CD4-positive, CD25-positive, alpha-beta regulatory T cell (primary cell): ENCODE measurements around the gene ASXL3. TPM values are rescaled to one million over a fixed set of nuclear protein-coding genes. Genes with fewer than 3 reads are reported as not detected.

ENCODE experiments used
- ATAC-seq, 2 donors: fragments of 150-1000 bp; cut with Tn5 transposase; one replicate each; pipeline ENCODE4 v1.10.0; 2021; ENCODE audit warnings: low read depth in 2 of 2, moderate number of reproducible peaks in 2 of 2, moderate library complexity in 1 of 2
- DNase-seq, 3 donors: peaks; one replicate each; pipeline versions ENCODE4 v3.0.0 to v3.0.0-alpha.2; 2012 to 2022; ENCODE audit warnings: mixed read lengths in 1 of 3
- H3K27ac ChIP-seq: one replicate; pipeline ENCODE4 v1.7.0; 2013; ENCODE audit warnings: mild to moderate bottlenecking, low read length; ENCODE audit not compliant: insufficient read depth, poor library complexity, severe bottlenecking
- H3K27me3 ChIP-seq: one replicate; pipeline ENCODE4 v1.7.0; 2013; ENCODE audit warnings: low read length; ENCODE audit not compliant: control insufficient read depth, insufficient read depth
- H3K36me3 ChIP-seq: one replicate; pipeline ENCODE4 v1.7.0; 2013; ENCODE audit warnings: mild to moderate bottlenecking, low read length, moderate library complexity; ENCODE audit not compliant: control insufficient read depth, insufficient read depth
- H3K4me1 ChIP-seq: 2 replicates; pipeline ENCODE4 v1.7.0; 2013; ENCODE audit warnings: mild to moderate bottlenecking, low read length; ENCODE audit not compliant: insufficient read depth, control insufficient read depth, poor library complexity, severe bottlenecking
- H3K4me3 ChIP-seq: one replicate; pipeline ENCODE4 v1.7.0; 2013; ENCODE audit warnings: low read depth, mild to moderate bottlenecking, low read length, moderate library complexity
- H3K9me3 ChIP-seq, 2 experiments: 1 replicate in 1 of 2; 2 replicates in 1 of 2; pipeline ENCODE4 v1.7.0; 2013; ENCODE audit warnings: low read length in 2 of 2, mild to moderate bottlenecking in 1 of 2, moderate library complexity in 1 of 2; ENCODE audit not compliant: control insufficient read depth in 2 of 2
- H3K27ac Mint-ChIP-seq, 3 donors: one replicate each; pipeline ENCODE4 v1.8.0; 2020 to 2022; ENCODE audit warnings: mild to moderate bottlenecking in 3 of 3, mixed read lengths in 3 of 3, moderate library complexity in 2 of 3
- H3K27me3 Mint-ChIP-seq: one replicate; pipeline ENCODE4 v1.8.0; 2022; ENCODE audit warnings: mild to moderate bottlenecking, mixed read lengths
- H3K36me3 Mint-ChIP-seq: one replicate; pipeline ENCODE4 v1.8.0; 2020; ENCODE audit warnings: mixed read lengths
- H3K4me1 Mint-ChIP-seq, 4 donors: one replicate each; pipeline ENCODE4 v1.8.0; 2020 to 2022; ENCODE audit warnings: mixed read lengths in 4 of 4, mild to moderate bottlenecking in 1 of 4
- H3K4me3 Mint-ChIP-seq, 4 donors: one replicate each; pipeline ENCODE4 v1.8.0; 2020 to 2022; ENCODE audit warnings: mild to moderate bottlenecking in 4 of 4, mixed read lengths in 4 of 4, moderate library complexity in 3 of 4
- H3K9me3 Mint-ChIP-seq, 7 donors: one replicate each; pipeline ENCODE4 v1.8.0; 2020 to 2022; ENCODE audit warnings: mixed read lengths in 7 of 7, mild to moderate bottlenecking in 3 of 7, moderate library complexity in 2 of 7
- polyA plus RNA-seq, 4 donors: library from polyadenylated mRNA; unstranded; fragments of 300-500 nt; fragmentation: Illumina TruSeq; gene quantifications; one replicate each; pipeline ENCODE4 v1.2.3, GENCODE V29; 2021
- total RNA-seq: library from RNA; stranded (reverse); gene quantifications from one replicate; pipeline ENCODE4 v1.2.3, GENCODE V29; 2022

The ASXL3 gene
- total and polyA plus RNA-seq, 5 donors from 2014 or later: not detected

GRCh38 chr18:33575451-33575850, 2.6 kb upstream of the ASXL3 start:
- peaks cover 0 to 3% (median 1%) of the 10 kb centered on the region in 4 donors for H3K4me1 Mint-ChIP-seq
- no peaks in the 10 kb centered on the region for H3K36me3 ChIP-seq
- H3K4me3 Mint-ChIP-seq: no peak overlapping the region
- peaks cover 3% of the 10 kb centered on the region for H3K36me3 Mint-ChIP-seq
- no peaks in the 10 kb centered on the region for H3K4me1 ChIP-seq
- peaks cover 0 to 5% (median 2%) of the 10 kb centered on the region in 7 donors for H3K9me3 Mint-ChIP-seq
- H3K27me3 Mint-ChIP-seq: peaks cover 7% of the 10 kb centered on the region
- H3K9me3 ChIP-seq: no peaks in the 10 kb centered on the region
- H3K27ac ChIP-seq: no peak overlapping the region
- DNase-seq (no peak), ATAC-seq (no peak)
- no peak overlapping the region for H3K27ac Mint-ChIP-seq
- H3K4me3 ChIP-seq: no peak overlapping the region
- peaks cover 4% of the 10 kb centered on the region for H3K27me3 ChIP-seq

GRCh38 chr18:33576999-33577646, 896 bp upstream of the ASXL3 start:
- H3K9me3 Mint-ChIP-seq: peaks cover 0 to 5% (median 2%) of the 10 kb centered on the region in 7 donors
- peak overlapping the region in 2 of 4 donors; percentile 15 to 75 for H3K4me3 Mint-ChIP-seq

GRCh38 chr18:33578518-33579348, 714 bp downstream of the ASXL3 start:
- no peak overlapping the region for H3K27ac Mint-ChIP-seq
- Histone ChIP-seq H3K4me1 (no peaks in the 10 kb centered on the region), H3K27ac (no peak overlapping the region), H3K4me3 (no peak overlapping the region), H3K27me3 (peaks cover 4% of the 10 kb centered on the region), H3K36me3 (no peaks in the 10 kb centered on the region), H3K9me3 (no peaks in the 10 kb centered on the region)
- peaks cover 0 to 3% (median 1%) of the 10 kb centered on the region in 4 donors for H3K4me1 Mint-ChIP-seq
- H3K4me3 Mint-ChIP-seq: no peak overlapping the region
- DNase-seq: peak in 1 of 3 donors; percentile 0
- peaks cover 3% of the 10 kb centered on the region for H3K36me3 Mint-ChIP-seq
- H3K27me3 Mint-ChIP-seq: peaks cover 7% of the 10 kb centered on the region
- H3K9me3 Mint-ChIP-seq: peaks cover 0 to 3% (median under 1%) of the 10 kb centered on the region in 7 donors
- no peak for ATAC-seq

More at GRCh38 chr18:33576999-33577646, 896 bp upstream of the ASXL3 start:
- H3K36me3 ChIP-seq: no peaks in the 10 kb centered on the region
- DNase-seq: no peak
- Mint-ChIP-seq H3K27me3 (peaks cover 7% of the 10 kb centered on the region), H3K4me1 (peaks cover 0 to 3% (median 1%) of the 10 kb centered on the region in 4 donors), H3K27ac (no peak overlapping the region), H3K36me3 (peaks cover 3% of the 10 kb centered on the region)
- no peak overlapping the region for H3K4me3 ChIP-seq
- no peaks in the 10 kb centered on the region for H3K4me1 ChIP-seq
- H3K27me3 ChIP-seq: peaks cover 4% of the 10 kb centered on the region
- H3K27ac ChIP-seq: no peak overlapping the region
- H3K9me3 ChIP-seq: no peaks in the 10 kb centered on the region
- no peak for ATAC-seq

- peaks cover 0 to 5% (median 2%) of the 10 kb centered on the region in 7 donors for H3K9me3 Mint-ChIP-seq
- no peaks in the 10 kb centered on the region for H3K9me3 ChIP-seq
- no peak overlapping the region for H3K4me3 ChIP-seq
- H3K27ac ChIP-seq: no peak overlapping the region
- ATAC-seq: no peak
- H3K27ac Mint-ChIP-seq: no peak overlapping the region
- no peak overlapping the region for H3K4me3 Mint-ChIP-seq
- H3K36me3 Mint-ChIP-seq: peaks cover 3% of the 10 kb centered on the region
- H3K4me1 Mint-ChIP-seq: peaks cover 0 to 3% (median 1%) of the 10 kb centered on the region in 4 donors
- H3K27me3 Mint-ChIP-seq: peaks cover 7% of the 10 kb centered on the region
- H3K4me1 ChIP-seq: no peaks in the 10 kb centered on the region
- peaks cover 4% of the 10 kb centered on the region for H3K27me3 ChIP-seq
- DNase-seq: no peak
- no peaks in the 10 kb centered on the region for H3K36me3 ChIP-seq
Measured at GRCh38 chr18:33579349-33580215, 1.6 kb downstream of the ASXL3 start.

- H3K4me3 ChIP-seq: no peak overlapping the region
- ATAC-seq (no peak), DNase-seq (no peak)
- peaks cover 0 to 3% (median 1%) of the 10 kb centered on the region in 4 donors for H3K4me1 Mint-ChIP-seq
- H3K27me3 ChIP-seq: peaks cover 4% of the 10 kb centered on the region
- peaks cover 3% of the 10 kb centered on the region for H3K36me3 Mint-ChIP-seq
- H3K4me1 ChIP-seq: no peaks in the 10 kb centered on the region
- H3K36me3 ChIP-seq: no peaks in the 10 kb centered on the region
- no peak overlapping the region for H3K4me3 Mint-ChIP-seq
- H3K9me3 ChIP-seq: no peaks in the 10 kb centered on the region
- peaks cover 0 to 8% (median 2%) of the 10 kb centered on the region in 7 donors for H3K9me3 Mint-ChIP-seq
- no peak overlapping the region for H3K27ac ChIP-seq
- peaks cover 7% of the 10 kb centered on the region for H3K27me3 Mint-ChIP-seq
- no peak overlapping the region for H3K27ac Mint-ChIP-seq
Measured at GRCh38 chr18:33580546-33580945, 2.5 kb downstream of the ASXL3 start.

GRCh38 chr18:33581856-33582255, 3.8 kb downstream of the ASXL3 start:
- no peak overlapping the region for H3K27ac ChIP-seq
- DNase-seq (no peak), ATAC-seq (no peak)
- peaks cover 0 to 13% (median 2%) of the 10 kb centered on the region in 7 donors for H3K9me3 Mint-ChIP-seq
- H3K36me3 ChIP-seq: no peaks in the 10 kb centered on the region
- H3K27ac Mint-ChIP-seq: no peak overlapping the region
- H3K4me1 ChIP-seq: no peaks in the 10 kb centered on the region
- H3K27me3 ChIP-seq: peaks cover 4% of the 10 kb centered on the region
- H3K4me3 Mint-ChIP-seq: no peak overlapping the region
- H3K9me3 ChIP-seq: no peaks in the 10 kb centered on the region
- peaks cover 7% of the 10 kb centered on the region for H3K27me3 Mint-ChIP-seq
- no peak overlapping the region for H3K4me3 ChIP-seq
- peaks cover 3% of the 10 kb centered on the region for H3K36me3 Mint-ChIP-seq
- peaks cover 0 to 3% (median 1%) of the 10 kb centered on the region in 4 donors for H3K4me1 Mint-ChIP-seq

- H3K4me3 ChIP-seq: no peak overlapping the region
- H3K4me1 Mint-ChIP-seq: no peaks in the 10 kb centered on the region
- H3K36me3 Mint-ChIP-seq: no peaks in the 10 kb centered on the region
- no peak overlapping the region for H3K27ac ChIP-seq
- H3K27me3 ChIP-seq: peaks cover 4% of the 10 kb centered on the region
- DNase-seq (no peak), ATAC-seq (no peak)
- peaks cover 0 to 24% (median 2%) of the 10 kb centered on the region in 7 donors for H3K9me3 Mint-ChIP-seq
- H3K9me3 ChIP-seq: no peaks in the 10 kb centered on the region
- no peaks in the 10 kb centered on the region for H3K27me3 Mint-ChIP-seq
- no peaks in the 10 kb centered on the region for H3K4me1 ChIP-seq
- no peak overlapping the region for H3K4me3 Mint-ChIP-seq
- H3K36me3 ChIP-seq: no peaks in the 10 kb centered on the region
- no peak overlapping the region for H3K27ac Mint-ChIP-seq
Measured at GRCh38 chr18:33583901-33584300, 5.9 kb downstream of the ASXL3 start.
